NCI-H2227 (cell line): ENCODE results near the gene ANP32E.
A peak's percentile ranks its signal among the peaks of the same experiment; 100 is the strongest.
"Not testable (repeated sequence)": the region's sequence is repeated elsewhere in the genome, so short reads cannot be mapped to it uniquely, and the experiment has no call there.

Source experiments
- DNase-seq: peaks from one replicate; lab custom pipeline; 2025; ENCODE audit not compliant: unreplicated experiment; lab: John Stamatoyannopoulos, UW

The ANP32E gene

GRCh38 chr1:150257624-150258585, 22.0 kb upstream of the ANP32E start, which contains the start of gene CA14:
TSS of gene CA14 (plus strand) at chr1:150257774. CDS start at chr1:150258129, 355 bp downstream.
- peak; percentile 27 for DNase-seq

- peak; percentile 66 for DNase-seq
Observed at GRCh38 chr1:150256554-150257341, 20.8 kb upstream of the ANP32E start.

GRCh38 chr1:150256198-150256553, 20.3 kb upstream of the ANP32E start:
- DNase-seq: no peak

- DNase-seq: no peak
Observed at GRCh38 chr1:150249936-150250335, 14.0 kb upstream of the ANP32E start.

- no peak for DNase-seq
Observed at GRCh38 chr1:150243003-150243402, 7.1 kb upstream of the ANP32E start.

GRCh38 chr1:150237746-150238145, 1.8 kb upstream of the ANP32E start:
- no peak for DNase-seq

GRCh38 chr1:150237176-150237575, 1.3 kb upstream of the ANP32E start:
- not testable (repeated sequence) for DNase-seq

GRCh38 chr1:150236614-150237100, 745 bp upstream of the ANP32E start:
- DNase-seq: peak; percentile 53

- peak; percentile 44 for DNase-seq
Observed at GRCh38 chr1:150235294-150235851, 539 bp downstream of the ANP32E start.

- DNase-seq: peak; percentile 77
Observed at GRCh38 chr1:150234566-150235293, 1.2 kb downstream of the ANP32E start.

GRCh38 chr1:150234309-150234565, 1.7 kb downstream of the ANP32E start:
- no peak for DNase-seq

GRCh38 chr1:150233359-150234308, 2.3 kb downstream of the ANP32E start:
- no peak for DNase-seq

- DNase-seq: not testable (repeated sequence)
Observed at GRCh38 chr1:150232921-150233320, 3.0 kb downstream of the ANP32E start.

- not testable (repeated sequence) for DNase-seq
Observed at GRCh38 chr1:150228246-150228645, 7.7 kb downstream of the ANP32E start.

GRCh38 chr1:150227228-150227627, 8.7 kb downstream of the ANP32E start:
- DNase-seq: no peak

- no peak for DNase-seq
Observed at GRCh38 chr1:150226486-150226885, 9.4 kb downstream of the ANP32E start.

- no peak for DNase-seq
Observed at GRCh38 chr1:150225546-150225945, 10.4 kb downstream of the ANP32E start.

- DNase-seq: no peak
Observed at GRCh38 chr1:150224983-150225382, 10.9 kb downstream of the ANP32E start.

- DNase-seq: peak; percentile 52
Observed at GRCh38 chr1:150221552-150221951, 14.4 kb downstream of the ANP32E start.

GRCh38 chr1:150215855-150216254, 20.1 kb downstream of the ANP32E start:
- not testable (repeated sequence) for DNase-seq
